Measurements from ENCODE around the gene RBBP8NL.

The RBBP8NL gene

GRCh38 chr20:62453186-62453808, 26.0 kb upstream of the RBBP8NL start:
- no peak overlapping the region for H3K4me3 ChIP-seq (ENCODE audit: low read depth, low read length)
- H3K9me3 ChIP-seq: no peaks in the 10 kb centered on the region
- DNase-seq: no peak
- no peaks in the 10 kb centered on the region for H3K27me3 ChIP-seq
- no peaks in the 10 kb centered on the region for H3K36me3 ChIP-seq
- TF ChIP-seq CTCF (IDR thresholded peaks at IDR 0.05; ENCODE audit: low read depth, low read length): no peak
- peaks cover 5% of the 10 kb centered on the region for H3K4me1 ChIP-seq

GRCh38 chr20:62452475-62453095, 25.2 kb upstream of the RBBP8NL start:
- no peak overlapping the region for H3K4me3 ChIP-seq (ENCODE audit: low read depth, low read length)
- H3K9me3 ChIP-seq: no peaks in the 10 kb centered on the region
- peaks cover 5% of the 10 kb centered on the region for H3K4me1 ChIP-seq
- no peaks in the 10 kb centered on the region for H3K27me3 ChIP-seq
- no peaks in the 10 kb centered on the region for H3K36me3 ChIP-seq
- TF ChIP-seq CTCF (IDR thresholded peaks at IDR 0.05; ENCODE audit: low read depth, low read length): no peak
- DNase-seq: no peak

DNA sequence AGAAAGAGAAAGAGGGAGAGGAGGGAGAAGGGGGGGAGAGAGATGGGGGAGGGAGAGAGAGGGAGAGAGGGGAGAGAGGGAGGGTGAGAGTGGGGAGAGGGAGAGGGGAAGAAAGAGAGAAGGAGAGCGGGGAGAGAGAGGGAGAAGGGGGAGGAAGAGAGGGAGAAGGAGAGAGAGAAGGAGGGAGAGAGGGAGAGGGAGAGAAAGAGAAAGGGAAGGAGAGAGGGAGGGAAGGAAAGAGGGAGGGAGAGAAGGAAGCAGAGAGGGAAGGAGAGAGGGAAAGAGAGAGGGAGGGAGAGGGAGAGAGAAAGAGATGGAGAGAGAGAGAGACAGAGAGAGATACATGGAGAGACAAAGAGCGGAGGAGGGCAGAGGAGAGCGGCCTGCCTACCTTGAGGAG, 24.6 kb upstream of the RBBP8NL start:
- Histone ChIP-seq H3K9me3 (no peaks in the 10 kb centered on the region), H3K36me3 (no peaks in the 10 kb centered on the region), H3K4me1 (peaks cover 5% of the 10 kb centered on the region), H3K27me3 (no peaks in the 10 kb centered on the region), H3K4me3 (ENCODE audit: low read depth, low read length) (no peak overlapping the region)
- TF ChIP-seq CTCF (IDR thresholded peaks at IDR 0.05; ENCODE audit: low read depth, low read length): no peak
- no peak for DNase-seq

DNA sequence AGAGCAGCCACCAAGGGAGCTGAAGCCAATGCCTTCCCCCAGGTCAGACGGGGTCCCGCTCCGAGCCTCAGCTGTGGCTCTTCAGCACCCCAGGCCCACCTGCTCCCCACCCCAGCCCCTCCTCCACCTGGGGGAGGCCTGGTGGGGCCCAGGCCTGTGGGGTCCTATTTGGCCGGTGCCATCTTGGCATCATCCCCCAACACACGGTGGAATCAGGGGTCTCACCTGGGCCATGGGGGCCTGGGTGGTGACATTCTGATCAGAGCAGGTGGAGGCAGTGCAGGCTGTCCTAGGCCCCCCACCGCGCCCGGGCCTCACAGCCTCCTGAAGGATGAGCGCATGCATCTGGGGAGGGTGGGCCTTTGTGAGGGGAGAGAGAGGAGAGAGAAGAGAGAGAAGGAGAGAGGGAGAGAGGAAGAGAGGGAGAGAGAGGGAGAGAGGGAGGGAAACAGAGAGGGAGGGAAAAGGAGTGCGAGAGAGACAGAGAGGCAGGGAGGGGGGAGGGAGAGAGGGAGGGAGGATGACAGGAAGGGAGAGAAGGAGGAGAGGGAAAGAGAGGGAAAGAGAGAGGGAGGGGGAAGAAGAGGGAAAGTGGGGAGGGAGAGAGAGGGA, 23.9 kb upstream of the RBBP8NL start:
- Histone ChIP-seq H3K9me3 (no peaks in the 10 kb centered on the region), H3K4me3 (ENCODE audit: low read depth, low read length) (no peak overlapping the region), H3K36me3 (no peaks in the 10 kb centered on the region), H3K27me3 (no peaks in the 10 kb centered on the region), H3K4me1 (peaks cover 5% of the 10 kb centered on the region)
- DNase-seq: no peak
- no peak for TF ChIP-seq CTCF (IDR thresholded peaks at IDR 0.05; ENCODE audit: low read depth, low read length)

- Histone ChIP-seq H3K4me1 (peaks cover 5% of the 10 kb centered on the region), H3K4me3 (ENCODE audit: low read depth, low read length) (no peak overlapping the region), H3K9me3 (no peaks in the 10 kb centered on the region), H3K27me3 (no peaks in the 10 kb centered on the region), H3K36me3 (no peaks in the 10 kb centered on the region)
- DNase-seq: peak; percentile 68
- TF ChIP-seq CTCF (IDR thresholded peaks at IDR 0.05; ENCODE audit: low read depth, low read length): no peak
Measured at GRCh38 chr20:62449951-62450691, 22.8 kb upstream of the RBBP8NL start.
